Measurements from ENCODE around the gene FBLN2.

The FBLN2 gene

DNA sequence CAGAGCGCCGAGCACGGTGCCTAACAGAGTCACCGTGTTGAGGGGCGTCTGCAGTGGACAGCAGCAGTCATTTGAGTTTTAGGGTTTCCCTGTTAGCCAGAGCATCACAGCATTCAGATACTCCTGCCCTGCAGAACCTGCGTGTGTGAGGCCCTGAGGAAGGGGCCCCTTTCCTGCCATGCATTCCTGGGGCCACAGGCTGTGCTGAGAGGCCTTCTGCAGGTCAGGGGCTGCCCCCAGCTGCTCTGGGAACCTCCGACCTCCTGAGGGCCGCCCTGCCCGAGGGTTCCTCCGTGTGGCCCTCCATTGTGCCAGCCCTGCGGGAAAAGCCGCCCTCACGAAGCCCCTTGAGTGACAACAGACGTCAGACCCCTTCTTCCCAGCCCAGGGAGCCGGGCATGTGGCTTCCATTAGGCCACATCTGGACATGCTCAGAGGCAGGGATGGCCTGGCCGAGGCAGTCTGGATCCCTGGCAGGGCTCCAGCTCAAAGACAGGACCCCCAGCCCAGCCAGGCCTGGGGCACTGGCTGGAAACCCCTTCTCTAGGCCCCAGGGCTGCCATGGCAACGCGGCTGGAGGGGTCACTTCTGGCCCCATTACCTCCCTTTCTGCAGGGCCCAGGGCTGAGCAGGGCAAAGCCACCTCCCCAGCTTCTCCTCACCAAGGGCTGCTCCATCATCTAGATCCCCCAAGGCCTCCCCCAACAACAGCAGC is 25.3 kb downstream of the FBLN2 start:
- H3K27ac ChIP-seq = no peak overlapping the region
- no peak for TF ChIP-seq ZFX (IDR thresholded peaks at IDR 0.05)
- TF ChIP-seq, protein P1, sequence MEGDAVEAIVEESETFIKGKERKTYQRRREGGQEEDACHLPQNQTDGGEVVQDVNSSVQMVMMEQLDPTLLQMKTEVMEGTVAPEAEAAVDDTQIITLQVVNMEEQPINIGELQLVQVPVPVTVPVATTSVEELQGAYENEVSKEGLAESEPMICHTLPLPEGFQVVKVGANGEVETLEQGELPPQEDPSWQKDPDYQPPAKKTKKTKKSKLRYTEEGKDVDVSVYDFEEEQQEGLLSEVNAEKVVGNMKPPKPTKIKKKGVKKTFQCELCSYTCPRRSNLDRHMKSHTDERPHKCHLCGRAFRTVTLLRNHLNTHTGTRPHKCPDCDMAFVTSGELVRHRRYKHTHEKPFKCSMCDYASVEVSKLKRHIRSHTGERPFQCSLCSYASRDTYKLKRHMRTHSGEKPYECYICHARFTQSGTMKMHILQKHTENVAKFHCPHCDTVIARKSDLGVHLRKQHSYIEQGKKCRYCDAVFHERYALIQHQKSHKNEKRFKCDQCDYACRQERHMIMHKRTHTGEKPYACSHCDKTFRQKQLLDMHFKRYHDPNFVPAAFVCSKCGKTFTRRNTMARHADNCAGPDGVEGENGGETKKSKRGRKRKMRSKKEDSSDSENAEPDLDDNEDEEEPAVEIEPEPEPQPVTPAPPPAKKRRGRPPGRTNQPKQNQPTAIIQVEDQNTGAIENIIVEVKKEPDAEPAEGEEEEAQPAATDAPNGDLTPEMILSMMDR (conservative IDR thresholded peaks at IDR 0.05) = no peak

DNA sequence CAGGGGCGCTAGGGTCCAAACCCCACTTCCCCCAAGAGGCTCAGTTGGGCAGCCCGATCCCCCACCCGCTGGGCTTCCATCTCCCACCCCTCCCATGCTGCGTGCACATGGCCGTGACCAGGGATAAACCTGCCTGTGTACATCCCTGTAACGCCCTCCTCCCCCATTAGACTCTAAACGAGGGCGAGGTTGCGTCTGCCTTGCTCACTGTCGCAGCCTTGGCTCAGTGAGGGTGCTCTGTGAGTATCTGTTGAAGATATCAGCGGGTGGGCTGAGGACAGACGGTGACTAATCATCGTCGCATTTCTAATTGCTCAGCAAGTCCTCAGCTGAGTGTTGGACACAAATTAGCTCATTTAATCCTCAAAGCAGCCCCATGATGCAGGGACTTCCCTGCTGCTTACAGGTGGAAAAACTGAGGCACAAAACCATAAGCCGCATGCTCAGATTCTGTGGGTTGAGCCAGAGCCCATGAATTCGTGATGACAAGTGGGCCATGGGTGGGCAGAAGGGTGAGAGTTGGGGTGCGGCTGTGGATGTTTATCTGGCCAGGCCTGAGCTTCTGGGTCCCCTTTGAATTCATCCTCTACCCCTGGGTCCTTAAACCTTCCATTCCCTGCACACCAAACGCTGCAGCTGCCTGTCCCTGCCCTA is 26.0 kb downstream of the FBLN2 start:
- H3K27ac ChIP-seq = no peak overlapping the region
- TF ChIP-seq, protein P1 (conservative IDR thresholded peaks at IDR 0.05) = no peak
- TF ChIP-seq ZFX (IDR thresholded peaks at IDR 0.05) = no peak

DNA sequence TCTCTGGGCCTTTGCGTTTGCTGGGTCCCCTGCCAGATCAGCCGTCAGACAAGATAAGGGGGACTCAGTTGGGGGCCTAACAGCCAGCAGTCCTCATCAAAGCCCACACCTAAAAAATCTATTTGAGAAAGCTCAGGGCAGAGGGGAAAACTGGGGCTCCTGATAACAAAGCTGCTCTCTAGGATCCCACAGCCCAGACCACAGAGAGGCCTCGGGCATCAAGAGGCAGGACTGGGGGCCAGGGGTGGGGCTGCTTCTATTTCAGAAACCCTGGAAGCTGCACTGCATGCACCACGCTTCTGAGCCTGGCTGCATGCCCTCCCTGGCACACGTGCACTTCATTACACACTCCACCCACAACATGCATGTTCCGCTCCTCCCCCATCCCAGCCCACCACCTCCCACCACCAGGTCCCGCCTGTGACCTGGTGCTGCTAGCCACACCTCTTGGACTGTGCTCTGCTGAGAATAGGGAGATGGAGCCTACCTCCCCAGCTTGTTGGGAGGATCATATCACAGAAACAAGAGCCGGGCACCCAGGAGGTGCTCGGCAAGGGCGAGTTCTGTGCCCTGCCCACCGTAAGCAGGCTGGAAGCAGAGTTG is 26.6 kb downstream of the FBLN2 start:
- no peak overlapping the region for H3K27ac ChIP-seq
- no peak for TF ChIP-seq ZFX (IDR thresholded peaks at IDR 0.05)
- TF ChIP-seq, protein P1 (conservative IDR thresholded peaks at IDR 0.05) = no peak

GRCh38 chr3:13577181-13578121 is 28.5 kb downstream of the FBLN2 start:
- TF ChIP-seq ZFX (IDR thresholded peaks at IDR 0.05) = no peak
- TF ChIP-seq, protein P1 (conservative IDR thresholded peaks at IDR 0.05) = no peak
- no peak overlapping the region for H3K27ac ChIP-seq

DNA sequence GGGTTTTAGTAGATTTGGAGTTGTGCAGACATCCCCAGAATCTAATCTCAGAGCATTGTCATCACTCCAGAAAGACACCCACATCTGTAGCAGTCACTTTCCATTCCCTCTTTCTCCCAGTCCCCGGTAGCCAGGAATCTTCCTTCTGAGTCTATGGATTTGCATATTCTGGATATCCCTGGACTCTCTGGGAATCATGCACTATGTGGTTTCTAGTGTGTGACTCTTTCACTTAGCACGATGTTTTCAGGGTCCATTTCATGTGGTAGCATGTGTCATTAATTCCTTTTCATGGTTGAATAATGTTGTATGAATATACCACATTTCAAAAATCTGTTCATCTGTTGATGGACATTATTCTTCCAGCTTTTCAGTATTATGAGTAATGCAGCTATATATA is 29.3 kb downstream of the FBLN2 start:
- H3K27ac ChIP-seq = no peak overlapping the region
- no peak for TF ChIP-seq ZFX (IDR thresholded peaks at IDR 0.05)
- TF ChIP-seq, protein P1 (conservative IDR thresholded peaks at IDR 0.05) = no peak

GRCh38 chr3:13579063-13579462 is 30.1 kb downstream of the FBLN2 start:
- no peak for TF ChIP-seq ZFX (IDR thresholded peaks at IDR 0.05)
- TF ChIP-seq, protein P1 (conservative IDR thresholded peaks at IDR 0.05) = no peak
- no peak overlapping the region for H3K27ac ChIP-seq
